PFSK-1 (cell line): ENCODE results near the gene MARCKSL1.

ENCODE experiments used
- FOXP2 ChIP-seq: optimal IDR thresholded peaks from 2 replicates; pipeline ENCODE3; 2011; ENCODE audit warnings: borderline replicate concordance, control low read depth, inconsistent platforms; ENCODE audit not compliant: insufficient read depth; ENCODE audit errors: extremely low read length, extremely low read depth
- POLR2AphosphoS5 ChIP-seq: IDR thresholded peaks from 2 replicates; pipeline ENCODE4 v1.6.1; 2012; ENCODE audit warnings: low read depth, mild to moderate bottlenecking, control low read depth, low read length, moderate library complexity
- REST ChIP-seq, 2 experiments: IDR thresholded peaks; 2 replicates each; pipeline versions ENCODE4 v1.6.1 to v1.8.0; 2011 to 2012; ENCODE audit warnings: low read depth in 2 of 2, low read length in 2 of 2, control low read depth in 1 of 2, inconsistent platforms in 1 of 2, mild to moderate bottlenecking in 1 of 2, moderate library complexity in 1 of 2; ENCODE audit not compliant: insufficient read depth in 1 of 2
- SIN3A ChIP-seq: IDR thresholded peaks from 2 replicates; pipeline ENCODE4 v1.6.1; 2012; ENCODE audit warnings: mild to moderate bottlenecking, low read length, moderate library complexity, borderline replicate concordance; ENCODE audit not compliant: insufficient read depth
- TAF1 ChIP-seq: IDR thresholded peaks from 2 replicates; pipeline ENCODE4 v1.6.1; 2012; ENCODE audit warnings: low read length, control low read depth, borderline replicate concordance; ENCODE audit not compliant: insufficient read depth

Gene MARCKSL1

GRCh38 chr1:32338637-32339145 lies 2.7 kb upstream of the MARCKSL1 start:
- TF ChIP-seq POLR2AphosphoS5 (no peak), SIN3A (no peak), TAF1 (no peak), FOXP2 (no peak), REST (IDR thresholded peaks at IDR 0.05; ENCODE audit: insufficient read depth in 1 of 2, low read depth in 2 of 2, low read length in 2 of 2) (no peak)

- TF ChIP-seq POLR2AphosphoS5: no peak
- no peak for TF ChIP-seq REST (IDR thresholded peaks at IDR 0.05; ENCODE audit: insufficient read depth in 1 of 2, low read depth in 2 of 2, low read length in 2 of 2)
- no peak for TF ChIP-seq SIN3A
- no peak for TF ChIP-seq FOXP2
- TF ChIP-seq TAF1: no peak
These were observed 2.0 kb upstream of the MARCKSL1 start for GRCh38 chr1:32337855-32338636.

DNA sequence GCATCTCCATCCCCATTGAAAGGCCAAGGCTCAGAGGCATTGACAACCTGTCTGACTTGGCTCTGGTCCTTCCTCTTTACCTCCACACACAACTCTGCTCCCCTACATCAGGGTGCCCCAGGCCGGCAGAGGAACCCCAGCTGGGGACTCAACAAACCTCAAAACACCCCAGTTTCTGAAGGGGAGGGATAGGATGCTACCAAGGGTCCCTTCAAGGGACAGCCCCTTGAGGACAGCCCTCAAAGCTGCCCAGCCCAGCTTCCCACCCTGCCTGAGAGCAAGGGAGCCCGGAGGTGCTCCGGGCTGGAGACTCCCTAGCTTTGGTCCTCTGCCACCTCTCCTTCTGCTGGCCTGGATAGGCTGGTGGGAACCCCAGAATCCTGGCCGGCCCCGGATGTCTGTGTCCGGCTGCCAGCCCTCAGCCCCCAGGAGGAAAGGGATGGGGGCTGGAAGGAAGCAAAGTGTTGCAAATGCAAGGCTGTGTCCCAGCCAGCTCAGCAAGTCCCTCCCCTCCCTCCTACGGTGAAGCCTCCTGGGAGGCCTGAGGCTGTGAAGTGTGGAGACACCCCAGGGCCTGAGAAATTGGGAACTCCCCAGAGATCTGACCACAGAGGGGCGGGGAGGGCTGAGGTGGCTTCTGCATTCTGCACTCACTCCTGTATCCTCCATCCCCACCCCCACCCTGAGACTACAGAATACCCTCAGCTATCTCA lies 1.1 kb upstream of the MARCKSL1 start:
- TF ChIP-seq SIN3A (no peak), TAF1 (no peak), POLR2AphosphoS5 (no peak), REST (IDR thresholded peaks at IDR 0.05; ENCODE audit: insufficient read depth in 1 of 2, low read depth in 2 of 2, low read length in 2 of 2) (no peak), FOXP2 (no peak)

DNA sequence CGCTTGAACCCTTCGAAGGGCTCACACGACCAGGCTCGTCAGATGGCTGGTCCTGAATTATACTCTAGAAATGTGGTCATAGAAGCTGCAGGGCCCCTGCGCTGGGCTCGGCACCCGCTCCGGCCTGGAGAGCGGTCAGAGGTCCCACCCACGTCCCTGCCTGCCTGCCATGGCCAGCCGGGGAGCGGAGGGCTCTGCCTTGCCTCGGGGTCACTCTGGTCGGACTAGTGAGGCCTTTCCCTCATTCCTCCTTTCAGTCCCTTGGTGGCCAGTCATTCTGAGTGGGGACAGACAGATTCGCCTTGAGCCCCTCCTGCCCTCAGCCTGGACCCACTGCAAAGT lies 529 bp upstream of the MARCKSL1 start:
- TF ChIP-seq SIN3A (no peak), POLR2AphosphoS5 (no peak), REST (IDR thresholded peaks at IDR 0.05; ENCODE audit: insufficient read depth in 1 of 2, low read depth in 2 of 2, low read length in 2 of 2) (no peak)

DNA sequence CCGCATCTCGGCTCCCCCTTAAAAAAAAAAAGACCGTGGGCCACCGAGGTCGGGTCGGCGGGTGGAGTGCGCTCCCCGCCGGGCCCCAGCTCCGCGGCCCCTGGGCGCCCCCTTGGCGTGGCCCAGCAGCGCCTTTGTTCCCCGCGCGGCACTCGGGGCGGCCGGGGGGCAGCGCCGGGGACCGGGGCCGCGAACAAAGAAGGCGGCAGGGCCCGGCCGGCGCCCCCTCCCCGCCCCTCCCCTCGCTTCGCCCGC lies 571 bp downstream of the MARCKSL1 start:
- no peak for TF ChIP-seq FOXP2
- no peak for TF ChIP-seq SIN3A
- no peak for TF ChIP-seq POLR2AphosphoS5
- no peak for TF ChIP-seq TAF1
- TF ChIP-seq REST (IDR thresholded peaks at IDR 0.05; ENCODE audit: insufficient read depth in 1 of 2, low read depth in 2 of 2, low read length in 2 of 2): no peak
